HCT116 (cell line): ENCODE measurements around the gene DENND11. TPM values are rescaled to one million over a fixed set of nuclear protein-coding genes. Genes with fewer than 3 reads are reported as not detected.

Experiments
- ATAC-seq: fragments of 200-7000 bp; cut with Tn5 transposase; 2 replicates; pipeline ENCODE4 v1.9.1; 2020; ENCODE audit warnings: mild to moderate bottlenecking, moderate library complexity
- BruUV-seq: library from RNA; stranded (reverse); fragments of 400-500 nt; replicated peaks from 2 replicates; lab custom pipeline; 2021; lab: Mats Ljungman, UMichigan
- CTCF ChIA-PET: fragments of 300-600 bp; sonication (Branson Sonifier 250); formaldehyde crosslinking; loops from one replicate; lab custom pipeline; 2021; ENCODE audit warnings: antibody characterized with exemption; lab: Charles Lee
- POLR2A ChIA-PET: fragments of 300-600, 350-600 bp; sonication (Branson Sonifier 250); formaldehyde crosslinking; loops from one replicate; lab custom pipeline; 2021; ENCODE audit warnings: antibody characterized with exemption; lab: Charles Lee
- RAD21 ChIA-PET, 2 experiments: fragments of 300-600 bp; sonication (Branson Sonifier 250); formaldehyde crosslinking; loops; one replicate each; lab custom pipeline; 2023; ENCODE audit warnings: low total read pairs in 2 of 2; ENCODE audit not compliant: uncharacterized antibody in 2 of 2, unreplicated experiment in 2 of 2, low non-redundant PET in 1 of 2; lab: Charles Lee
- DNase-seq: peaks from one replicate; pipeline ENCODE4 v3.0.0-alpha.2; 2010; ENCODE audit warnings: low read depth, low spot score
- H2AFZ ChIP-seq: fragments of 200-600 bp; shearing (Covaris generic), sonication (generic); 2 replicates; pipeline ENCODE4 v1.6.1; 2017; ENCODE audit warnings: low read depth, mixed run types, mixed read lengths, antibody characterized with exemption, low read length; ENCODE audit not compliant: poor library complexity, severe bottlenecking
- H3K27ac ChIP-seq: 2 replicates; pipeline ENCODE4 v1.5.1; 2012; ENCODE audit warnings: low read depth, low read length
- H3K27me3 ChIP-seq: fragments of 200-600 bp; sonication (generic); 2 replicates; pipeline ENCODE4 v1.6.1; 2016; ENCODE audit warnings: mixed run types, low read length, mixed read lengths; ENCODE audit not compliant: insufficient read depth
- H3K36me3 ChIP-seq, 2 experiments: fragments of 200-500 bp in 1 of 2; fragments of 200-600 bp in 1 of 2; sonication (Bioruptor generic) in 1 of 2; sonication (generic) in 1 of 2; 2 replicates each; pipeline versions ENCODE4 v1.5.1 to v1.6.1; 2014 to 2016; ENCODE audit warnings: low read length in 2 of 2, inconsistent platforms in 1 of 2, mixed read lengths in 1 of 2, mixed run types in 1 of 2; ENCODE audit not compliant: insufficient read depth in 2 of 2, control insufficient read depth in 1 of 2
- H3K4me1 ChIP-seq, 2 experiments: fragments of 200-600 bp in 1 of 2; sonication (generic) in 1 of 2; 2 replicates each; pipeline versions ENCODE4 v1.5.1 to v1.6.1; 2012 to 2017; ENCODE audit warnings: low read length in 2 of 2, inconsistent platforms in 1 of 2, mild to moderate bottlenecking in 1 of 2, mixed read lengths in 1 of 2, mixed run types in 1 of 2, moderate library complexity in 1 of 2; ENCODE audit not compliant: insufficient read depth in 2 of 2, control insufficient read depth in 1 of 2
- H3K4me2 ChIP-seq: fragments of 200-600 bp; sonication (generic); 2 replicates; pipeline ENCODE4 v1.6.1; 2017; ENCODE audit warnings: mixed run types, low read length, mixed read lengths
- H3K4me3 ChIP-seq, 2 experiments: fragments of 200-600 bp in 1 of 2; sonication (generic) in 1 of 2; replicated peaks in 1 of 2; 2 replicates each; pipeline ENCODE4 v1.5.1; 2011 to 2016; ENCODE audit warnings: low read length in 2 of 2, control low read depth in 1 of 2, low read depth in 1 of 2, mild to moderate bottlenecking in 1 of 2, mixed read lengths in 1 of 2, mixed run types in 1 of 2
- H3K79me2 ChIP-seq: fragments of 200-600 bp; sonication (generic); 2 replicates; pipeline ENCODE4 v1.6.1; 2017; ENCODE audit warnings: mild to moderate bottlenecking, mixed run types, low read length, moderate library complexity, mixed read lengths; ENCODE audit not compliant: insufficient read depth
- H3K9ac ChIP-seq: fragments of 200-600 bp; sonication (generic); 2 replicates; pipeline ENCODE4 v1.6.1; 2016; ENCODE audit warnings: low read length, mixed read lengths
- H3K9me2 ChIP-seq: fragments of 200-600 bp; sonication (generic), shearing (Covaris generic); 2 replicates; pipeline ENCODE4 v1.6.1; 2017; ENCODE audit warnings: mixed run types, mild to moderate bottlenecking, moderate library complexity; ENCODE audit not compliant: insufficient read depth
- H3K9me3 ChIP-seq, 2 experiments: fragments of 200-500 bp in 1 of 2; fragments of 200-600 bp in 1 of 2; sonication (Bioruptor generic) in 1 of 2; sonication (generic) in 1 of 2; 2 replicates each; pipeline ENCODE4 v1.6.1; 2014 to 2017; ENCODE audit warnings: low read length in 2 of 2, mixed read lengths in 2 of 2, inconsistent platforms in 1 of 2, low read depth in 1 of 2, mild to moderate bottlenecking in 1 of 2, mixed run types in 1 of 2, moderate library complexity in 1 of 2; ENCODE audit not compliant: control insufficient read depth in 1 of 2, insufficient read depth in 1 of 2
- H4K20me1 ChIP-seq: fragments of 200-600 bp; sonication (generic), shearing (Covaris generic); 2 replicates; pipeline ENCODE4 v1.6.1; 2017; ENCODE audit warnings: mixed run types, mild to moderate bottlenecking, moderate library complexity; ENCODE audit not compliant: insufficient read depth
- ATF3 ChIP-seq: IDR thresholded peaks from 2 replicates; pipeline ENCODE4 v1.6.1; 2012
- CBX3 ChIP-seq: IDR thresholded peaks from 2 replicates; pipeline ENCODE4 v1.6.1; 2012; ENCODE audit warnings: low read depth
- CEBPB ChIP-seq: IDR thresholded peaks from 2 replicates; pipeline ENCODE4 v1.6.1; 2012; ENCODE audit warnings: low read depth
- ELF1 ChIP-seq: IDR thresholded peaks from 2 replicates; pipeline ENCODE4 v1.6.1; 2012; ENCODE audit warnings: low read depth, borderline replicate concordance
- JUND ChIP-seq: IDR thresholded peaks from 2 replicates; pipeline ENCODE4 v1.6.1; 2012
- MAX ChIP-seq: IDR thresholded peaks from 2 replicates; pipeline ENCODE4 v1.6.1; 2012
- POLR2A ChIP-seq: IDR thresholded peaks from 2 replicates; pipeline ENCODE4 v1.7.0; 2011; ENCODE audit warnings: borderline replicate concordance; ENCODE audit not compliant: insufficient read depth, insufficient read length; ENCODE audit errors: extremely low read depth
- RAD21 ChIP-seq: IDR thresholded peaks from 2 replicates; pipeline ENCODE4 v1.6.1; 2012; ENCODE audit warnings: low read depth, mild to moderate bottlenecking
- REST ChIP-seq: IDR thresholded peaks from 2 replicates; pipeline ENCODE4 v1.6.1; 2012; ENCODE audit warnings: low read depth
- SP1 ChIP-seq: IDR thresholded peaks from 2 replicates; pipeline ENCODE4 v1.6.1; 2012; ENCODE audit warnings: low read depth
- SRF ChIP-seq: IDR thresholded peaks from 2 replicates; pipeline ENCODE4 v1.6.1; 2012; ENCODE audit warnings: low read depth
- YY1 ChIP-seq: IDR thresholded peaks from 2 replicates; pipeline ENCODE4 v1.6.1; 2011; ENCODE audit warnings: low read length, low read depth, moderate library complexity, mild to moderate bottlenecking; ENCODE audit not compliant: insufficient replicate concordance; ENCODE audit errors: extremely low read depth
- ZBTB33 ChIP-seq: IDR thresholded peaks from 2 replicates; pipeline ENCODE4 v1.6.1; 2011; ENCODE audit warnings: mild to moderate bottlenecking, low read length, moderate library complexity; ENCODE audit not compliant: insufficient replicate concordance; ENCODE audit errors: extremely low read depth
- ZFX ChIP-seq: fragments of 450-650 bp; IDR thresholded peaks from 2 replicates; pipeline ENCODE4 v1.6.1; 2017
- intact Hi-C: fragments of 100-400 bp; cut with micrococcal nuclease; formaldehyde crosslinking; loops from 2 replicates; pipeline ENCODE4 v1.10.0; 2022
- total RNA-seq: library from RNA; stranded (reverse); gene quantifications from one replicate; pipeline ENCODE4 v1.2.1, GENCODE V29; 2021; ENCODE audit not compliant: unreplicated experiment

The DENND11 gene
- total RNA-seq, 1 experiment from 2014 or later: 23.4 TPM

- no peak overlapping the region for H3K4me2 ChIP-seq
- H3K27me3 ChIP-seq: peaks cover 5% of the 10 kb centered on the region; the same call in 1 of the 2 replicates
- ChIA-PET CTCF (no interaction called here), RAD21 (no interaction called here), POLR2A (no interaction called here)
- H3K9me2 ChIP-seq: no peaks in the 10 kb centered on the region
- no peaks in the 10 kb centered on the region for H3K79me2 ChIP-seq
- no peaks in the 10 kb centered on the region for H3K9me3 ChIP-seq
- ATAC-seq (no peak), DNase-seq (no peak)
- H3K4me1 ChIP-seq: no peaks in the 10 kb centered on the region
- no peak overlapping the region for H2AFZ ChIP-seq
- intact Hi-C loops: loop anchor here (10.0 kb wide), 1 partner anchor 177 kb away; the partner anchor contains the start of gene AGK
- H3K27ac ChIP-seq: no peak overlapping the region
- H4K20me1 ChIP-seq: no peaks in the 10 kb centered on the region
- no TSS peak for BruUV-seq
- no peak overlapping the region for H3K9ac ChIP-seq
- no peaks in the 10 kb centered on the region for H3K36me3 ChIP-seq
- TF ChIP-seq RAD21 (no peak), ZFX (no peak), POLR2A (no peak), ELF1 (no peak), MAX (no peak), SP1 (no peak)
- no peak overlapping the region for H3K4me3 ChIP-seq
These were observed 29.6 kb upstream of the DENND11 start for GRCh38 chr7:141731476-141732149.

- no peaks in the 10 kb centered on the region for H3K36me3 ChIP-seq
- H3K4me3 ChIP-seq: no peak overlapping the region
- no peak overlapping the region for H3K9ac ChIP-seq
- DNase-seq (no peak), ATAC-seq (no peak)
- H3K9me3 ChIP-seq: no peaks in the 10 kb centered on the region
- H3K9me2 ChIP-seq: no peaks in the 10 kb centered on the region
- intact Hi-C loops: no loop called here
- RAD21 ChIA-PET: no interaction called here
- H4K20me1 ChIP-seq: no peaks in the 10 kb centered on the region
- BruUV-seq: no TSS peak
- H3K27me3 ChIP-seq: peaks cover 5% of the 10 kb centered on the region; the same call in 1 of the 2 replicates
- no peaks in the 10 kb centered on the region for H3K79me2 ChIP-seq
- no peak overlapping the region for H2AFZ ChIP-seq
- CTCF ChIA-PET: interaction anchor here (0.9 kb wide), 1 partner anchor 9 kb away, joined by 3 read pairs; the partner anchor contains the start of gene SSBP1
- H3K4me2 ChIP-seq: no peak overlapping the region
- POLR2A ChIA-PET: no interaction called here
- no peaks in the 10 kb centered on the region for H3K4me1 ChIP-seq
- H3K27ac ChIP-seq: no peak overlapping the region
- TF ChIP-seq ELF1 (no peak), CEBPB (no peak), ZBTB33 (no peak), JUND (no peak), CBX3 (no peak), ATF3 (no peak), SRF (no peak), REST (no peak), YY1 (no peak), POLR2A (no peak)
These were observed 27.1 kb upstream of the DENND11 start for GRCh38 chr7:141729020-141729419.
